A549 (cell line): ENCODE measurements around the gene PLD3. TPM values are rescaled to one million over a fixed set of nuclear protein-coding genes. Genes with fewer than 3 reads are reported as not detected.

ENCODE experiments used
- ATAC-seq, 2 experiments: fragments of 200-7000 bp in 1 of 2; fragments of >200 bp in 1 of 2; cut with Nextera tagmentation in 1 of 2; cut with Tn5 transposase in 1 of 2; 3 replicates each; pipeline versions ENCODE4 v1.8.0 to v1.9.1; 2018 to 2020; ENCODE audit warnings: mild to moderate bottlenecking in 1 of 2, moderate library complexity in 1 of 2
- CTCF ChIA-PET: fragments of 300-600 bp; sonication (Branson Sonifier 250); formaldehyde crosslinking; extraction: SDS; loops from one replicate; lab custom pipeline; 2021; ENCODE audit warnings: antibody characterized with exemption, inconsistent platforms; lab: Yijun Ruan, JAX
- POLR2A ChIA-PET: fragments of 350-600 bp; formaldehyde crosslinking; extraction: SDS; loops from one replicate; lab custom pipeline; 2021; ENCODE audit warnings: antibody characterized with exemption, inconsistent platforms; lab: Yijun Ruan, JAX
- DNase-seq, 2 experiments: peaks; one replicate each; pipeline versions ENCODE4 v3.0.0 to v3.0.0-alpha.2; 2011 to 2016; ENCODE audit warnings: low read depth in 1 of 2, low spot score in 1 of 2
- FAIRE-seq: peaks from 2 replicates; lab custom pipeline; 2011; peaks lifted over from hg19 to GRCh38; lab: Jason Lieb, UNC
- H3K27ac ChIP-seq, 2 experiments: fragments of >200 bp; sonication (Bioruptor Twin); formaldehyde crosslinking; 3 replicates each; pipeline ENCODE4 v1.5.1; 2016 to 2017
- H3K4me1 ChIP-seq: fragments of >200 bp; sonication (Bioruptor Twin); formaldehyde crosslinking; 3 replicates; pipeline ENCODE4 v1.6.1; 2016
- H3K4me2 ChIP-seq: fragments of >200 bp; sonication (Bioruptor Twin); formaldehyde crosslinking; 3 replicates; pipeline ENCODE4 v1.6.1; 2016
- H3K4me3 ChIP-seq: fragments of >200 bp; sonication (Bioruptor Twin); formaldehyde crosslinking; 3 replicates; pipeline ENCODE4 v1.5.1; 2016
- H3K9me3 ChIP-seq: fragments of >200 bp; sonication (Bioruptor Twin); formaldehyde crosslinking; 3 replicates; pipeline ENCODE4 v1.6.1; 2016
- CBX2 ChIP-seq: fragments of 200-600 bp; sonication (generic); IDR thresholded peaks from 2 replicates; pipeline ENCODE4 v1.6.1; 2016; ENCODE audit warnings: low read depth, mild to moderate bottlenecking, borderline replicate concordance
- CHD4 ChIP-seq: fragments of 200-600 bp; sonication (generic); IDR thresholded peaks from 2 replicates; pipeline ENCODE4 v1.6.1; 2016; ENCODE audit warnings: antibody characterized with exemption, mild to moderate bottlenecking, borderline replicate concordance
- FOSB ChIP-seq: fragments of 250-450 bp; sonication (Bioruptor Pico); IDR thresholded peaks from 2 replicates; pipeline ENCODE4 v1.5.0; 2020; ENCODE audit warnings: mild to moderate bottlenecking, moderate library complexity
- HOXB5 ChIP-seq: fragments of 250-450 bp; sonication (Bioruptor Pico); IDR thresholded peaks from 2 replicates; pipeline ENCODE4 v1.5.0; 2020; ENCODE audit warnings: mild to moderate bottlenecking, moderate library complexity
- KDM1A ChIP-seq: fragments of 200-600 bp; sonication (generic); IDR thresholded peaks from 2 replicates; pipeline ENCODE4 v1.6.1; 2016; ENCODE audit warnings: low read depth, mild to moderate bottlenecking
- KDM5A ChIP-seq: fragments of 200-600 bp; sonication (generic); IDR thresholded peaks from 2 replicates; pipeline ENCODE4 v1.6.1; 2016; ENCODE audit warnings: antibody characterized with exemption, mild to moderate bottlenecking
- MAZ ChIP-seq: fragments of 150-350 bp; IDR thresholded peaks from 2 replicates; pipeline ENCODE4 v1.6.1; 2014; ENCODE audit warnings: antibody characterized with exemption, low read depth, low read length, borderline replicate concordance
- NPAS2 ChIP-seq: fragments of 250-450 bp; sonication (Bioruptor Pico); IDR thresholded peaks from 2 replicates; pipeline ENCODE4 v1.8.0; 2022; ENCODE audit warnings: mild to moderate bottlenecking, moderate library complexity, borderline replicate concordance
- NR3C1 ChIP-seq: fragments of >200 bp; sonication (Bioruptor Twin); formaldehyde crosslinking; IDR thresholded peaks from 3 replicates; pipeline ENCODE4 v1.6.1; 2017
- PHF8 ChIP-seq: fragments of 200-600 bp; sonication (generic); IDR thresholded peaks from 2 replicates; pipeline ENCODE4 v1.6.1; 2016; ENCODE audit warnings: low read depth, mild to moderate bottlenecking, antibody characterized with exemption, moderate library complexity, borderline replicate concordance
- POLR2A ChIP-seq: IDR thresholded peaks from 2 replicates; pipeline ENCODE4 v1.6.1; 2012; ENCODE audit warnings: mild to moderate bottlenecking, low read length
- RARB ChIP-seq: fragments of 250-450 bp; sonication (Bioruptor Pico); IDR thresholded peaks from 2 replicates; pipeline ENCODE4 v1.8.0; 2021; ENCODE audit warnings: mild to moderate bottlenecking, moderate library complexity
- TFCP2L1 ChIP-seq: fragments of 250-450 bp; sonication (Bioruptor Pico); IDR thresholded peaks from 2 replicates; pipeline ENCODE4 v1.5.0; 2021; ENCODE audit warnings: mild to moderate bottlenecking
- ZC3H11A ChIP-seq: fragments of 450-650 bp; IDR thresholded peaks from 2 replicates; pipeline ENCODE4 v1.6.1; 2014; ENCODE audit warnings: antibody characterized with exemption, mild to moderate bottlenecking
- ZFP36 ChIP-seq: fragments of 450-650 bp; IDR thresholded peaks from 2 replicates; pipeline ENCODE4 v1.6.1; 2014; ENCODE audit warnings: borderline replicate concordance; ENCODE audit not compliant: partially characterized antibody
- WGBS: methylation state at CpG from one replicate; pipeline ENCODE4 v1.1.6; 2017; ENCODE audit errors: missing lambda C conversion rate; 5-methylcytosine and 5-hydroxymethylcytosine counted together
- polyA plus RNA-seq, 4 experiments: library from polyadenylated mRNA; depleted of rRNA in 3 of 4; stranded (reverse); fragments of >200 nt; fragmentation: RNase III in 1 of 4; extraction: RNeasy Plus Mini Kit Qiagen cat#74134 plus additional on column Dnase treatment in 1 of 4; gene quantifications; 2 replicates in 3 of 4; 3 replicates in 1 of 4; pipeline ENCODE4 v1.2.3, GENCODE V29; 2011 to 2017
- TF ChIP-seq, protein P1 (sequence below): IDR thresholded peaks from 2 replicates; pipeline ENCODE4 v1.6.1; 2012
- TF ChIP-seq, protein P2 (sequence below): fragments of 200-600 bp; sonication (generic); IDR thresholded peaks from 2 replicates; pipeline ENCODE4 v1.6.1; 2016; ENCODE audit warnings: antibody characterized with exemption, mild to moderate bottlenecking, moderate library complexity

Gene PLD3
- polyA plus RNA-seq, 2 of the 4 experiments (the other 2 are of a cell fraction): 265 to 290 TPM

DNA sequence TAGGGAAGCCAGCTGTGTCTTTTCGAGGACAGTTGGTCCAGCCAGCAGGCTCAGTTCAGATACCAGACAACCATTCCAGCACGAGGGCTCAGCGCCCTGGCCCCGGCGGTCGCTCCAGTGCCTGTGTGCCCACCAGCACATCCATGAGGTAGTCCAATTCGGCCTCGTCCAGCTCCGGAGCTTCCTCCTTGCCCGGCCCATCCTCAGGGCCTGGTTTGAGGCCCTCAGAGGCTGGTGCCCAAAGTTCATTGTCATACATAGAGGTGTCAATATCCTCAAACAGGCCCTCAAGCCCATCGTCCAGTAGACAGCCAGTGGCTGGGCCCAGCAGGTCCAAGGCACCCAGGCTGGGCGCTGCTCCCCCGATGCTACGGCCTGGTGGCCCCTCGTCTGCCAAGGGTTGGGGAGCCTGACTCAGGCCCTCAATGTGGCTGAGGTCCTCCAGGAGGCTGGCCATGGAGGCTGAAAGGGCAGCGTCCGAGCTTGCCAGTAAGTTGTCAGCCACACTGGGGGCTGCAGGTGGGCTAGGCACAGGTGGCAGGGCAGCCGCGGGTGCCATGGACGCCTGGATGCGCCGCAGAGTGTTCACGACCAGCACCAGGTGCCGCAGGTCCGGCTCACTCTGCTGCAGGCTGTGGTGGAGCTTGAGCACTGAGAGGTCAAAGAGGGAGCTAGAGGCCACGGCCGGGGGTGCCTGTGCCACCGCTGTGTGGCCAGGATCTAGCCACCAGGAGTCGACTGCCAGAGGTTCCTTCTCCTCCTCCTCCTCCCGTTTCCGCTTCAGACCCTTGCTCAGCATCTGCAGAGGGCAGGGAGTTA lies 74.5 kb downstream of the PLD3 start:
- Histone ChIP-seq H3K27ac (peak overlapping the region; percentile 94 to 96; a peak in 4 of 6 replicates), H3K4me3 (no peak overlapping the region), H3K4me2 (no peak overlapping the region), H3K4me1 (peaks cover 25% of the 10 kb centered on the region), H3K9me3 (no peaks in the 10 kb centered on the region)
- TF ChIP-seq ZC3H11A (no peak), HOXB5 (CRISPR knock-in tag) (peak; percentile 19; the same call in 1 of the 2 replicates)
- ATAC-seq: no peak
- CTCF ChIA-PET: interaction anchor here (0.6 to 26.4 kb wide), 15 partner anchors 15 to 283 kb away, joined by 3 to 950 read pairs (median 4); partner anchors contain the start of genes BLVRB, PRX, SERTAD1 and SERTAD3
- no peak for DNase-seq
- 91% methylated on average over 31 of the region's 31 CpGs for WGBS
- POLR2A ChIA-PET: interaction anchor here (0.6 to 5.8 kb wide), 5 partner anchors 9 to 42 kb away, joined by 4 to 208 read pairs (median 4); partner anchors contain the start of genes BLVRB and SERTAD3
- no peak for FAIRE-seq

- H3K4me1 ChIP-seq: peaks cover 25% of the 10 kb centered on the region
- POLR2A ChIA-PET: interaction anchor here (0.8 to 5.8 kb wide), 4 partner anchors 8 to 162 kb away, joined by 3 to 208 read pairs (median 4); partner anchors contain the start of gene SERTAD3
- TF ChIP-seq RARB (CRISPR knock-in tag): no peak
- TF ChIP-seq, all 56 proteins: peak for 0
- peak overlapping the region; percentile 93 to 94 for H3K27ac ChIP-seq
- WGBS: 96% methylated on average over 6 of the region's 6 CpGs
- peak overlapping the region; percentile 66; the same call in 2 of the 3 replicates for H3K4me3 ChIP-seq
- H3K9me3 ChIP-seq: no peaks in the 10 kb centered on the region
- CTCF ChIA-PET: interaction anchor here (0.9 to 26.4 kb wide), 16 partner anchors 7 to 222 kb away, joined by 3 to 950 read pairs (median 6); partner anchors contain the start of genes BLVRB, PRX, SERTAD1 and SERTAD3
- H3K4me2 ChIP-seq: peak overlapping the region; percentile 98
- ATAC-seq (no peak), FAIRE-seq (no peak), DNase-seq (no peak)
These were observed 75.4 kb downstream of the PLD3 start for GRCh38 chr19:40423938-40424337.

DNA sequence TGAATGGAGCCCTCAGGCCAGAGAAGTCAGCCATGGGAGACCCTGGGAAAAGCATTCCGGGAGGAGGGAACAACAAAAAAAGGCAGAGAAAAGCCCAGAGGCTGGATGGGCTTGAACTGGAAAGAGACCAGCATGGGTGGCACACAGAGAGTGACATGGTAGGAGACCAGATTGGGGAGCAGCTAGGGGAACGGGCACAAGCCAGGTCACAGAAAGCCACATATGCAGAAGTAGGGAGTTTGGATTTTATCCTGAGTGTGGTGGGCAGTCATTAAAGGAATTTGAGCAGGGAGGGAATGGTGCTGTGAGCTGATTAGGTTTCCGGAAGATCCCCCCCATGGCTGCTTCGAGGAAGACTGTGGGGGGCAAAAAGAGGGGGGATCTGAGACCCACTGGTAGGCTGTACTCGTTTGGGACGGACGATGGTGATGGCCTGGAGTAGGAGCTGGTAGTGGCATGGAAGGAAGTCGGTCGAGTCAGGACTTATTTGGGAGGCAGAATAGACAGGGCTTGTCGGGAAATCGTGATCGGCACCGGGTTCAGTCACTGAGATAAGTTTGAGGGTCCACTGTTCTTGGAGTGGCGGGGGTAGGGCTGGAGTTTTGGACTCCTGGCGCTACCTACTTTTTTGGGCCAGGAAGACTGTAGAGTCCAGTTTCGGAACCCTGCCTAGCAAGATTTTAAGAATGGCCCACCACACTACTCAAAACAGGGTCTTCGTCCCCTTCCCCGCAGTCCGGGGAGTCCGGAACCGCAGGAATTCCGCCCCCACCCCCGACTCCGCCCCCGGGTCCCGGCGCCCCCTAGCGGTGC lies 76.3 kb downstream of the PLD3 start:
- FAIRE-seq: no peak

More for the DNA sequence above, 76.3 kb downstream of the PLD3 start:
- Histone ChIP-seq H3K9me3 (no peaks in the 10 kb centered on the region), H3K27ac (peak overlapping the region; percentile 93 to 94), H3K4me3 (peak overlapping the region; percentile 66), H3K4me1 (peaks cover 25% of the 10 kb centered on the region), H3K4me2 (peak overlapping the region; percentile 98)
- peak; percentile 36; the same call in 1 of the 2 replicates for TF ChIP-seq POLR2A
- TF ChIP-seq PHF8: no peak
- TF ChIP-seq, protein P1, sequence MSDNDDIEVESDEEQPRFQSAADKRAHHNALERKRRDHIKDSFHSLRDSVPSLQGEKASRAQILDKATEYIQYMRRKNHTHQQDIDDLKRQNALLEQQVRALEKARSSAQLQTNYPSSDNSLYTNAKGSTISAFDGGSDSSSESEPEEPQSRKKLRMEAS: no peak
- no peak for TF ChIP-seq NPAS2
- no peak for TF ChIP-seq ZFP36
- TF ChIP-seq TFCP2L1 (CRISPR knock-in tag): no peak
- no peak for TF ChIP-seq KDM5A
- TF ChIP-seq CHD4: no peak
- no peak for TF ChIP-seq FOSB (CRISPR knock-in tag)
- TF ChIP-seq, protein P2, sequence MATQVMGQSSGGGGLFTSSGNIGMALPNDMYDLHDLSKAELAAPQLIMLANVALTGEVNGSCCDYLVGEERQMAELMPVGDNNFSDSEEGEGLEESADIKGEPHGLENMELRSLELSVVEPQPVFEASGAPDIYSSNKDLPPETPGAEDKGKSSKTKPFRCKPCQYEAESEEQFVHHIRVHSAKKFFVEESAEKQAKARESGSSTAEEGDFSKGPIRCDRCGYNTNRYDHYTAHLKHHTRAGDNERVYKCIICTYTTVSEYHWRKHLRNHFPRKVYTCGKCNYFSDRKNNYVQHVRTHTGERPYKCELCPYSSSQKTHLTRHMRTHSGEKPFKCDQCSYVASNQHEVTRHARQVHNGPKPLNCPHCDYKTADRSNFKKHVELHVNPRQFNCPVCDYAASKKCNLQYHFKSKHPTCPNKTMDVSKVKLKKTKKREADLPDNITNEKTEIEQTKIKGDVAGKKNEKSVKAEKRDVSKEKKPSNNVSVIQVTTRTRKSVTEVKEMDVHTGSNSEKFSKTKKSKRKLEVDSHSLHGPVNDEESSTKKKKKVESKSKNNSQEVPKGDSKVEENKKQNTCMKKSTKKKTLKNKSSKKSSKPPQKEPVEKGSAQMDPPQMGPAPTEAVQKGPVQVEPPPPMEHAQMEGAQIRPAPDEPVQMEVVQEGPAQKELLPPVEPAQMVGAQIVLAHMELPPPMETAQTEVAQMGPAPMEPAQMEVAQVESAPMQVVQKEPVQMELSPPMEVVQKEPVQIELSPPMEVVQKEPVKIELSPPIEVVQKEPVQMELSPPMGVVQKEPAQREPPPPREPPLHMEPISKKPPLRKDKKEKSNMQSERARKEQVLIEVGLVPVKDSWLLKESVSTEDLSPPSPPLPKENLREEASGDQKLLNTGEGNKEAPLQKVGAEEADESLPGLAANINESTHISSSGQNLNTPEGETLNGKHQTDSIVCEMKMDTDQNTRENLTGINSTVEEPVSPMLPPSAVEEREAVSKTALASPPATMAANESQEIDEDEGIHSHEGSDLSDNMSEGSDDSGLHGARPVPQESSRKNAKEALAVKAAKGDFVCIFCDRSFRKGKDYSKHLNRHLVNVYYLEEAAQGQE: no peak
- TF ChIP-seq CBX2: no peak
- TF ChIP-seq RARB (CRISPR knock-in tag): no peak
- 0 out of 2 replicates have a peak, but pooled peaks have one; percentile 31 for TF ChIP-seq MAZ
- no peak for TF ChIP-seq KDM1A
- TF ChIP-seq NR3C1: no peak
- ATAC-seq: peak in 1 of 2 experiments; percentile 4; a peak in 2 of 6 replicates
- POLR2A ChIA-PET: interaction anchor here (0.6 to 5.8 kb wide), 5 partner anchors 9 to 161 kb away, joined by 3 to 208 read pairs (median 6); partner anchors contain the start of gene SERTAD3
- CTCF ChIA-PET: interaction anchor here (0.8 to 26.4 kb wide), 19 partner anchors 8 to 221 kb away, joined by 3 to 950 read pairs (median 4); partner anchors contain the start of genes BLVRB, PRX, SERTAD1 and SERTAD3
- no peak for DNase-seq
- WGBS: 2% methylated on average over 22 of the region's 28 CpGs
